CD4-positive, alpha-beta T cell treated with Interleukin-2 at 100 ng/mL for 4 hours (primary cell): ENCODE data around the gene NUP85.
"Not testable (repeated sequence)": the region's sequence is repeated elsewhere in the genome, so short reads cannot be mapped to it uniquely, and the experiment has no call there.

ENCODE experiments used
- DNase-seq: peaks from one replicate; pipeline ENCODE4 v3.0.0-alpha.2; 2020; ENCODE audit warnings: low spot score

NUP85 gene

DNA sequence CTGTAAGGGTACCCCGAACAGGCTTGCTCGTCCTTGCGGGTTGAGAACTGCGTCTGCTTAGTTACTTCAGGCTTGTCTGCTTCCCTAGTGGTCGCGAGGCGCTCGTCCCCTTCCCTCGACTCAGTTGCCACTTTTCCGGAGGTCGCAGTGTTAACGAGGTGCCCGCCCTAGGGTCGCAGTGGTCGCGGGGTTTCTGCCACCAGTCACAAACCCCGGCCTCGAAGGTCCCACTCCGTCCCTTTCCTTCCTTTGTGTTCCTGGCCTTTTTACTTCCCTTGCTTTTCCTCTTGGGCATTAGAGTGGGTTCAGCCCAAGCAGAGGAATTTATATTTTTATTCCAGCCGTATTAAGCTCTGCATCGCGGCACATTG is 299 bp downstream of the NUP85 start:
- DNase-seq: no peak

DNA sequence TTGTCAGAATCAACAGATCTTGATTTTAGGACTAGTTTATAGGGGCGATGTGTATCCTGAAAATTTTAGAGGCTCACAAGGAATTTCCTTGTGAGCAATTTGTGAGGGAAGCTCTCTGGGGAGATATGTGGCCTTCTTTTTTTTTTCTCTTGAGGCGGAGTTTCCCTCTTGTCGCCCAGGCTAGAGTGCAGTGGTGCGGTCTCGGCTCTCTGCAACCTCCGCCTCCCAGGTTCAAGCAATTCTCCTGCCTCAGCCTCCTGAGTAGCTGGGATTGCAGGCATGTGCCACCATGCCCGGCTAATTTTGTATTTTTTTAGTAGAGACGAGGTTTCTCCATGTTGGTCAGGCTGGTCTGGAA is 1.6 kb downstream of the NUP85 start:
- not testable (repeated sequence) for DNase-seq

DNA sequence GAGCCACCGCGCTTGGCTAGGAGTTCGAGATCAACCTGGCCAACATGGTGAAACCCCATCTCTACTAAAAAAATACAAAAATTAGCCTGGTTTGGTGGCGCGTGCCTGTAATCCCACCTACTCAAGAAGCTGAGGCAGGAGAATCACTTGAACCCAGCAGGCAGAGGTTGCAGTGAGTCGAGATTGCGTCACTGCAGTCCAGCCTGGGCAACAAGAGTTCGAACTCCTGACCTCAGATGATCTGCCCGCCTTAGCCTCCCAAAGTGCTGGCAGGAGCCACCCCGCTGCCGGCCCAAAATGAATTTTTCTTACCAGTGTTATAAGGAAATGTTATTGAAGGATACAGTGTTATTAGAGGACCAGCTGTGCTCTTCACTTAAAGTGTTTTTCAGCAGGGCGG is 2.3 kb downstream of the NUP85 start:
- no peak for DNase-seq

DNA sequence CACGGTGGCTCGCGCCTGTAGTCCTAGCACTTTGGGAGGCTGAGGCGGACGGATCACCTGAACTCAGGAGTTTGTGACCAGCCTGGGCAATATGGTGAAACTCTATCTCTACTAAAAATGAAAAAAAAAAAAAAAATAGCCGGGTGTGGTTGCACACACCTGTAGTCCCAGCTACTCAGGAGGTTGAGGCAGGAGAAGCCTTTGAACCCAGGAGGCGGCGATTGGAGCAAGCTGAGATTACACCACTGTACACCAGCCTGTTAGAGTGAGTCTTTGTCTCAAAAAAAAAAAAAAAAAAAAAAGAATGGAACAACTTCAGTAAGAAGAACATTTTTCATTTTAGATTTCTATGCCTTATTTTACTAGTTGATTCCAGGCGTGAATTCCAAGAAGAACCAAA is 2.7 kb downstream of the NUP85 start:
- no peak for DNase-seq

DNA sequence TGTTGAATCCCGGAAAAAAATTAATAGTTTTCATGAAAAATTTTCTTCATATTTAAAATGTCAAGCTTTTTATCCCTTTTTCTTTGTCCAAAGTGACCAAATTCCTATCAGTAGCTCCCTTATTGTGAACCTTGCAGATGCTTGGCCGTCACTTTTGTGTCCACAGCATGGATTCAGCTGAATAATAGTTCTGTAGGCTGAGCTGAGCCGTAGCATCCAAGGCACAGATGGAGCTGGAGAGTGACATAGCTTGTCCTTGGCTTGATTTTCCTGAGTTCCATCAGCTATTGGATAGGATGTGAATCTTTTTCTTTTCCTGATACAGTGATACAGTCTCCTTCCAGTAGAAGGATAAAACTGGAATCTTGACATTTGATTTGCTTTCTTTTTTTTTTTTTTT is 3.6 kb downstream of the NUP85 start:
- DNase-seq: no peak

DNA sequence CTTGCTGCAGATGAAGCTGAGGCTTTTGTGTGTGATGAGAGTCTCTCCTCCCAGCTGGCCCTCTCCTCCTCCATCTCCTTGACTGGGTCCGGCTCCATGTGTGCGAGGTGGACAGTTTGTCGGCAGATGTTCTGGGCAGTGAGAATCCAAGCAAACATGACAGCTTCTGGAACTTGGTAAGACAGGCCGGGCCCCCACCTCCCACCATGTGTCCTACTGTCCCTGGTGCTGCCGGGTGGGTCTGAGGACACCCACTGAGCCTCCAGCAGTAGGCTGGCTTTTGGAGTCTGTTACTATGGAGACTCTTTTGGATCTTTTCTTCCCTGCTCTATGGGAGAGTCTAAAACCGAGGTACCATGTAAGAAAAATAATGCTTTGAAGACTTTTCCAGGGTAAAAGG is 12.7 kb downstream of the NUP85 start:
- DNase-seq: no peak

DNA sequence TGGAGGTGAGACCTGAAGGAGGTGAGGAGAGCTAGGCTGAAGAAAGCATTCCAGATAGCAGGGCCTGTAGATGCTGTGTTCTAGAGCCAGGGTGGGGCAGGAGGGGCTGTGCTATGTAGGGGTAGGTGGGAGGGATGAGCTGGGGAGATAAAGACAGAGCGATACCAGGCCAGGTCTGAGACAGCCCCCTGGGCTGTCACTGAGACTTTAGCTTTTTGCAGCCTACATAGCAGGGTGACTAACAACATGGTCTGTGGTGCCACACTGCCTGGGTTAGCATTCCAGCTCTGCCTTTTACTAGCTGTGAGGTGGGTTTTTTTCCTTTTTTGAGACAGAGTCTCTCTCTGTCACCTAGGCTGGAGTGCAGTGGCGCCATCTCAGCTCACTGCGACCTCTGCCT is 14.3 kb downstream of the NUP85 start:
- DNase-seq: no peak

DNA sequence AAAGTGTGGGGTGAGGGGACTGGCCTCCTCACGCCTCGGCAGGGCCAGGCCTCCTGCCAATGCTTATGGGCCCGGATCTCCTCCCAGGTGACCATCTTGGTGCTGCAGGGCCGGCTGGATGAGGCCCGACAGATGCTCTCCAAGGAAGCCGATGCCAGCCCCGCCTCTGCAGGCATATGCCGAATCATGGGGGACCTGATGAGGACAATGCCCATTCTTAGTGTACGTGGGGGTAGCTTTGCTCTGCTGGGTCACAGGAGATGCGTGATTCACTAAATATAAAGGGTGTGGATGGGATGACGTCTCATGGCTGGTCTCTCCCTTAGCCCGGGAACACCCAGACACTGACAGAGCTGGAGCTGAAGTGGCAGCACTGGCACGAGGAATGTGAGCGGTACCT is 19.5 kb downstream of the NUP85 start:
- no peak for DNase-seq

DNA sequence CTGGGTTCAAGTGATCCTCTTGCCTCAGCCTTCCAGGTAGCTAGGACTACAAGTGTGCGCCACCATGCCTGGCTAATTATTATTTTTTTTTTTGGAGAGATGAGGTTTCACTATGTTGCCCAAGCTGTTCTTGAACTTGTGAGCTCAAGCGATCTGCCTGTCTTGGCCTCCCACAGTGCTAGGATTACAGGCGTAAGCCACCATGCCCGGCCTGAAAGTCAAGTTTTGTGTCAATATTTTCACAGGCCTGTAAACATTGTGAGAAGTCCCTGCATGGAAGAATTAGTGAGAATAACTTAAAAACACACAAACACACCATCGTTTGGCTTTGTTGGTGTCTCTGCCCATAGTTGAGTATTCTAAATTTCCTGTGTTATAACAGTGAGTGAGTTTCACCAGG is 22.2 kb downstream of the NUP85 start:
- no peak for DNase-seq

DNA sequence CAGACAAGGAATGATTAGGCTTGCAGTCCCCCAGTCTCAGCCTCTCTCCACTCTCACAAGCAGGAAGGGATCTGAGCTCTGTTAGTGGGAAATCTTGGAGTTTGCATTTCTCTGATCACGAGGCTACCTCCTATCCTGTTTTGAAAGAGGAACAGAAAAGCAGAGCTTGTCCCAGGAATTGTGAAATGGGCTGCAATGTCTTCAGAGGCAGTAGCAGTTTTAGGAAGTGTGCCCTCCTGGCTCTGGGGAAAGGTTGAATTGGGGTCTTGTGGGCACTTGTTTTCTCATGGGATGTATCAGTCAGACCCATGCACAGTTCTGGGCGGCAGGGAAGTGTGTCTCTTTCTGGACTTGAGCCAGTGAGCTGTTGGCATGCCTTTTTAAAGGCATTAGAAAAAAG is 22.8 kb downstream of the NUP85 start:
- DNase-seq: no peak

DNA sequence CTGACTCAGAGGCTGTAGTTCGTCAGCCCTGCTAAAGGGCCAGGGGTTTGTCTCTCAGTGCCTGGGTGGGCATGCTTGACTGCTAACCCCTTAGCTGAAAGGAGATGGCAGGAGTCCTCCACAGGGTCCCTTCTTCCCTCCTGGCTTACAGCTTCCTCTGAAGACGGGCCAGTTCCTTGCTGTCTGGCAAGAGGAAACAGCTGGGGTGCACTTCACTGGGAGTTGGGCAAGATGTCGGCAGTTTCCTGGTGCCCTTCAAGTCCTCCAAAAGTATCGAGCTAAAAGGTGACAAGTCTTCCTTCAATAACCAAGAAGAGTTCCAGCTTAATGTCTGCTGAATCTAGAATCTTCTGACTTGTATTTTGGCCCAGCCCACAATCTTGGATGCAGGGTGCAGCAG is 23.4 kb downstream of the NUP85 start:
- no peak for DNase-seq

DNA sequence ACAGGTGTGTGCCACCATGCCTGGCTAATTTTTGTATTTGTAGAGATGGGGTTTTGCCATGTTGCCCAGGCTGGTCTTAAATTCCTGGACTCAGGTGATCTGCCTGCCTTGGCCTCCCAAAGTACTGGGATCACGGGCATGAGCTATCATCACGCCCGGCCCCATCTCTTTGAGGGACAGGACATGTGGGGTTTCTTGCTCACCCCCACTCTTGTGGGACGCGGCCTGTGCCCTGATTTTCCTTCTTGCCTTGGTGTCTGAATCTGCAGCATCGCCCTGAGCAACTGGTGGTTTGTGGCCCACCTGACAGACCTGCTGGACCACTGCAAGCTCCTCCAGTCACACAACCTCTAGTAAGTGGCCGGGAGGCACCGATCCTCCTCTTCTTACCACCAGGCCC is 25.6 kb downstream of the NUP85 start:
- no peak for DNase-seq

DNA sequence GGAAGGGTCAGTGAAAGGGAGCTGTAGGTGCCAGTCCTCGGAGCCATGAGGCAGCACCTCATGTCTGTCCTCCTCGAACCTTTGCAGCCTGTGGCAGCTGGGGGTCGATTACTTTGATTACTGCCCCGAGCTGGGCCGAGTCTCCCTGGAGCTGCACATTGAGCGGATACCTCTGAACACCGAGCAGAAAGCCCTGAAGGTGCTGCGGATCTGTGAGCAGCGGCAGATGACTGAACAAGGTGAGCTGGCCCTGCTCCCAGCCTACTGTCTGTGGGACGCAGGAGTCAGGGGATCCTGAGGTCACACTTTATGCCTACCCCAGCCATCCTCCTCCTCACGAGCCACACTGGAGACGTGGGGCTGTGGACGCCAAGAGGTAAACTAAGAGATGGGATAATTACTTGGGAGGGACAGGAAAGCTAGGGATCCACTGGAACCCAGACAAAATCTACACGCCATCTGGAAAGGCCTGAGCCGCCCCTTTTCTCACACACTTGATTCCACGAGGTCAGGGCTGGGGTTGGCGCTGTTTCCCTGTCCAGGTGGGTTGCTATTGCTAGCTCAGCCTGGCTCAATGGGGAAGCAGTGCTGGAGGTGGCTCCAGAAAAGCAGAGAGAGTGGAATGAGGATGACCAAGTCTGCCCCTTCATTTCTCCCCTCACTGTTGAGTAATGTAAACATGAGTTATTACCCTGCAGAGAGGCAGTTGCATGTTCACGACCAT is 26.4 kb downstream of the NUP85 start:
- DNase-seq: no peak

DNA sequence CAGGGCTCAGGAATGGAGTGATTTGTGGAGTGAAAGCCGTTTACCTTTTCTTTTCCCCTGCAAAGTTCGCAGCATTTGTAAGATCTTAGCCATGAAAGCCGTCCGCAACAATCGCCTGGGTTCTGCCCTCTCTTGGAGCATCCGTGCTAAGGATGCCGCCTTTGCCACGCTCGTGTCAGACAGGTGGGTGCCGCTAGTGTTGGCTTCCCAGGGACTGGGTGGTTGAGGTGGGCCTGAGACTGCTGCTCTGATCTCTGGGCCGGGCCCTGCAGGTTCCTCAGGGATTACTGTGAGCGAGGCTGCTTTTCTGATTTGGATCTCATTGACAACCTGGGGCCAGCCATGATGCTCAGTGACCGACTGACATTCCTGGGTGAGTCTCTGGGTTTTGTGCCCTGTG is 27.3 kb downstream of the NUP85 start:
- no peak for DNase-seq

DNA sequence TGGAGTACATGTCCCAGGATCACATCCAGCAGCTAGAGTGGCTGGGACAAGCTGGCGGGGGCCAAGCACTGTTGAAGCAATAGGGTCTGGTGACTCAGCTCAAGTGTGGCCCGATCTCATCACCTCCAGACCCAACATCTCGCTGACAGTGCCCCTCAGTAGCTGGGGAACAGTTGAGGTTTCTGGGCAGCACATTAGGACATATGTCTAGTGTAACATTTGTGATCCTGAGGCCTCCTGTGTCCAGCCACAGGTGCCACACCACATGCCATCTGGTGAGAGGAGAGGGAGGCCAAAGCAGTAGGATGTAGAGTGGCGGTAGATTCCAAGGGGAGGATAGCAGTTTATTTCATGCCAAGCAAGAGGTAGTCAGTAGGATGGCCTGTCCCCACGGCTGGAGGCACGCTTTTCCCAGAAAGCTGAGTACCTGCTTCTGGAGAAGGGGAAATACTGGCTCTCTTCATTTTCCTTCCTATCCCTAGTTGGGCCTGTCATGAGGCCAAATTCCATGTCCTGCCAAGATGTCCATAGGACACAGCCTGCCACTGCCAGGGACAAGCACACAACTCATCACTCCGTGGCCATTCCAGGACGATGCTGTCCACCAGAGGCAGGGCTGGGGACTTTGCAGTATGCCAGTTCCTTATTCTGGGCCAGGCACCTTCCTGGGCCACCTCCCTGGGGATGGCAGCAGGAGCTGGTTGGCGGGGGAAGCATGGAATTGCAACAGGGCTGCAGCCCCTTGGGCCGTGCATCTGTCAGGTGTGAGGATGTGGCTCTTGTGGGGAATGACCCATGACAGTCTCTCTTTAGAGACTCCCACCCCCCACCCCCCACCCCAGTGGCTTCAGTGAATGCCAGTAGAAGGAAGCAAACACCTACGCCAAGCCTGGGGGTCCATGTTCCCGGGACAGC is 31.9 kb downstream of the NUP85 start:
- DNase-seq: no peak

DNA sequence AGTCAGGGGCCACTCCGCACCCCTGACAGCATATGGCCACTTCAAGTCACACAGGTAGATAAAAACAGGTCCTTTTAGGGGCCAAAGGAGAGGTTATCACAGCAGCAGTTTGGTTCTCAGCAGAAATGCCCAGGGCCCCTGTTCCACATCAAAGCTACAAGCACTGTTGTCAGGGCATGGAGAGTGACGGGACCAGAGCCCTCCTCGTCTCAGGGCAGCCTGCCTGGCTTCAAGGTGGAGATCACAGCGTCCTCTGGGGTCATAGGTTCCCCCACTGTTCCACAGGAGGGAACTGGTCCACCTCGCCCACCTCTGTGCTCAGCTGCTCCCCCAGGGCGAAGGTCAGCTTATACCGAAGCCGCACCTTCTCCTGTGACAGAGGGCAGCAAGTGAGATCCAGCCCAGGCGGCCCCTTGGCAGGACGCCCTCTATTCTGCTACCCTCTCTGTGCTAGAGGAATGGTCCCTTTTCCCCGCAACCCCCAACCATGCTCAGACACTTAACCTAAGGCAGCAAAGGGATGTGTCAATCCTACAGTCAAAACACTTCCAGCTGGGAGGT is 32.6 kb downstream of the NUP85 start:
- no peak for DNase-seq

DNA sequence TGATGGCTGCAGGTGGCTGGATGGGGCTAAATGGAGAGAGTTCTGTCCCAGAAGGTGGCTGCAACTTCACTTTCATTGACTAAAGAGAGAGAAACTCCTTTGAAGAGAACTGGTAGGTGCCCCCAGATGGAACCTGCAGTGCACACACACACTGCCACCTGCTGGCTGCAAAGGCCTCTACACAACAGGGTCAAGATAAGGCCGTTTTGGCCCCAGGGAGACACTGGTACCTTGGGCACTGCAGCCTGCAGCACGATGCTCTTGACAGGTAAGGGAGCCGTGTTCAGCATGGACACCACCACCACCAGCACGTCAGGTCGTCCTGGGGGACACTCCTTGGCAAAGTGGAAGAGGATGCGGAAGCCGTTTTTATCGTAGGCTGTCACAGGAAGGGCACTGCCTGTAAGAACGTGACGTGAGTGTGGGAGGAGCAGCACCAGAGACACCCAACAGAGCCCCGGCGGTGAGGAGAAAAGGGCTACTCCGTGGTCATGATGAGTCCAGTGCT is 33.3 kb downstream of the NUP85 start:
- DNase-seq: peak; percentile 61

DNA sequence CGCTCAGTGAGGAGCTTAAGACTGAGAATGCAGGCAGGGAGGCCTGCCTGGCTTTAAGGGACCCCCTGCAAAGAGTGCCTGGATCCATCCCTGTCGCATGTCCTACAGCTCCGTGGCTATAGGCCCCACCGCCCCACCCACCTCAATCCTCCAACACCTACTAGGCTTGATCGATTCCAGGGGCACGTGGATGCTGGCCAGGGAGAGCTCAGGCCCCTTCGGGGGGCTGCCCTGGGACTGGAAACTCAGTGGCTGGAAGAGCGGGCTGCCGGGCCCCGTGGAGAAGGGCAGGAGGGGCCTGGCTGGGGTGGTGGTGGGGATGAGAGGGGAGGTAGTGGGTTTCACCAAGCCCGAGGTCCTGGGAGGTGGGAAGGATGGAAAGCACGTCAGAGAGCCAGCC is 33.7 kb downstream of the NUP85 start:
- no peak for DNase-seq

DNA sequence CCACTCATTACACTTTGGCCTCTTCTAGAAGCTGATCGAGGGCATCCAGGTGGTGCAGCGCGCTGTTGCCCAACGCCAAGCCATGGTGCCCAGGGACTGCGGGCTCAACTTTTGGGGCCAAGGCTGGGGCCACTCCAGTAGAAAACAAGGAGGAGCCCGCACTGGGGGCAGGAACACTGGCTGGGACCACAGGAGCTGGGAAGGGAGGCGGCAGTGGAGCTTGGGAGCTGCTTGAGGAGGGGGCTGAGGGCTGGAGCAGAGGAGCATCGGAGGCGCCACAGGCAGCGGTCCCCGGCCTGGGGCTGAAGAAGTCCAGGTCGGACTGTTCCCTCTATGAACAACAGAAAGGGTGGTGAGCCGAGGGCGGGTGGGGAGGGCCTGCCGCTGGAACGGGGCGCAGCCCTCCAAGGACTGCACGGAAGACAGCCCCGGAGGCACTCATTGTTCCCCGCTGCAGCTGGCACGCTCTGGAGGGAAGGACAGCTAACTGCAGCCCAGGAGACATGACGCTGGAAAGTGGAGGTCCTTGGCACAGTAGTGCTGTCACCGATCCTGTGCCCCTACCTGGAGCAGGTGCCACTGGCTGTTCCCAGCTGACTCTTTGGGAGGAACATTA is 34.4 kb downstream of the NUP85 start:
- no peak for DNase-seq

DNA sequence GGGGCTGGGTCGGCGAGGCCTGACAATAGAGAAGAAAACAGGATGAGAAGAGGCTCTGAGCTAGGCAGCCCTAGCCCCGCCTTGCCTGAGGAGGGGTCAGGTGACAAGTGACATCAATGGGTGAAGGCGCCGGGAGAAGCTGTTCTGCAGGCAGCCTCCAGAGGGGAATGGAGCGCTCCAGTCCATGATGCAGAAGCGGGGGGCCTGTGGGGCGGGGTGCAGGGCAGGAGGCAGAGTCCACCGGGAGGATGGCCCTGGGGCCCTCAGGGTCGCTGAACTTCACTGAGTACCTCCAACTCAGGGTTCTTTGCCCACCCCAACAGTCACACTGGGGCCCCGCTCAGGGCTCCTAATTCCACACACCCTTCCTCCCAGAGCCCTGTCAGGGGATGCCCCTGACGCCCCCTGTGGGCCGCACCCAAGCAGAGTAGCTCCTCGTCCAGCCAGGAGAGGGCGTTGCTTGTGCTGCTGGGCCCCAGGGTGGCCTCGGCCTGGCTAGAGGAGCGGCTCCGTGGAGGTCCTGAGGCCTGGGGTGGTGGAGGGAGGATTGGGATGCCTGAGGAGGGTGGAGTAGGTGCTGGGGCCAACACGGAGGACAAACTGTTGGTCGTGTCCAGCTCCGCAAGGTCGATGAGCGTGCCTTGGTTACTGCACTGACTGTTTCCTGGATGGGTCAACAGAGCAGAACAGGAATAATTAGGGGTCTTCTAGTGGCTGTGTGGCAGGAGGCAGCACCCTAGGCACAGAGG is 35.1 kb downstream of the NUP85 start:
- no peak for DNase-seq

DNA sequence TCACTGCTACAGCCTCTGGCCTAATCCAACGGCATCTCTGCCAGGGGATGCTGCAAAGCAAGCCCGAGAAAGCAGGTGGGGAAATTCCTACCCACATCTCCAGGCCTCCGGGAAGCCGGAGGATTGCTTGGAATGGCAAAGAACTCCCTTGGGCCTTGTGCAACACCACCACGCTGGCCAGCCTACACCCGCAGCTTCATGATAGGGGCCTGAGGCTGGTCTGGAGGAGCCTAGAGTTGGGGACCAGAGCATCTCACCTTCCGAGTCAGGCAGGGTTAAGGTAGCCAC is 35.6 kb downstream of the NUP85 start:
- no peak for DNase-seq

DNA sequence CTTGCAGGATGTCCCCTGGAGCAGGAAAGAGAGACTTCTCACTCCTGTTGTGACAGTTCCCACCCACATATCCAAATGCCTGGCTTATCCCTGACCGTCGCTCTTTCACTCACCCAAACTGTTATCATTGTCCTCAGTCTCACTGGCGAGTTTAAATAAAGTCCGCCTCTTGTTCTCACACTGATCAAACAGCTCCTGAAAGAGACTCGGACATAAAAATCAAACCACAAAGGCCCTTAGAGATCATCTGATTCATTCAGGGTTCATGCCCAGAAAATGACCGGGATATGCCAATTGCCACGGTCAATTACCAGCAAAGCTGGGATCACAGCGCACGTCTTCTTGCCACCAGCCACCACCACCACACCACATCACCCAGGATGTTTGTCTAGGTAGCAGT is 36.0 kb downstream of the NUP85 start:
- DNase-seq: no peak
